GM21360 (cell line): ENCODE results near the gene ZNF337.
A peak's percentile ranks its signal among the peaks of the same experiment; 100 is the strongest.
"Not testable (repeated sequence)": the region's sequence is repeated elsewhere in the genome, so short reads cannot be mapped to it uniquely, and the experiment has no call there.

Source experiments
- ATAC-seq: cut with Tn5 transposase; IDR thresholded peaks from one replicate; pipeline ENCODE4 v1.9.1; 2021; ENCODE audit warnings: mild to moderate bottlenecking, moderate library complexity; ENCODE audit not compliant: unreplicated experiment

ZNF337 gene

GRCh38 chr20:25695532-25696370 is 902 bp downstream of the ZNF337 start:
- ATAC-seq, result no peak

DNA sequence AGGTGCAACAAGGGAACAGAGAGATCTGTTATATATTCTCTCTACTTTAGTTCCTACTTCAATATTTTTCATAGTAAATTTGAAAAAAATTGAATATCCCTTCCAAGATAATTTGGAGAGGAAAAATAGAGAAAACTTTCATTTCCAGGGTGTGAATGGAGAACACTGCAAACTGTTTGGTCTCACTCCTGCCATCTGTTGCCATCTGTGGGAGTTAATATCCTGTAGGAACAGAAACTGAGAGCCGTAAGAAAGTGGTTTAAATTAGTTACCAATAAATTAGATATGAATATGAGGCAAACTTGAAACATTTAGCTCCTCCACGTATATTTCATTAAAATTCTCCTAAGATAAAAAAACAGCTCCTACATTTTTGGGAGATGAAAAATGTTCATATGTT is 4.2 kb downstream of the ZNF337 start:
- ATAC-seq, result no peak

DNA sequence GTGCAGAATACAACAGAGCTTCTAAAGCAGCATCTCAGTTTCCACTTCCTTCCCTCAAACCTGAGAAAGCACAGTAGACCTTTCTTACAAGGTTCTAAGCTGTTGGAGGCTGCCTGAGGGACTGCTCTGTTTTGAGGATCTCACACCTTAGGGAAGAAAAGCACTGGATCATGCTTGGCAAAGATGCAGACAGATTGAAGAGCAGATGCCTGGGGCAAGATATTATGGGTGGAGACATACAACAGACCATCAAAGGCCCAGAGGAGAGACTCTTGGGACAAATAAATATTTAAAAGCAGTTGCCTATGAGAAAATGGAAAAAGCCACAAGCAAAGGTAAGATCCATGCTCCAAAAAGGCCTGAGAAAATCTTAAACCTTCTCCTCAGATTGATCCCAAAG is 6.2 kb downstream of the ZNF337 start:
- ATAC-seq, result no peak

GRCh38 chr20:25686081-25687067 is 10.3 kb downstream of the ZNF337 start:
- peak; percentile 23 for ATAC-seq

DNA sequence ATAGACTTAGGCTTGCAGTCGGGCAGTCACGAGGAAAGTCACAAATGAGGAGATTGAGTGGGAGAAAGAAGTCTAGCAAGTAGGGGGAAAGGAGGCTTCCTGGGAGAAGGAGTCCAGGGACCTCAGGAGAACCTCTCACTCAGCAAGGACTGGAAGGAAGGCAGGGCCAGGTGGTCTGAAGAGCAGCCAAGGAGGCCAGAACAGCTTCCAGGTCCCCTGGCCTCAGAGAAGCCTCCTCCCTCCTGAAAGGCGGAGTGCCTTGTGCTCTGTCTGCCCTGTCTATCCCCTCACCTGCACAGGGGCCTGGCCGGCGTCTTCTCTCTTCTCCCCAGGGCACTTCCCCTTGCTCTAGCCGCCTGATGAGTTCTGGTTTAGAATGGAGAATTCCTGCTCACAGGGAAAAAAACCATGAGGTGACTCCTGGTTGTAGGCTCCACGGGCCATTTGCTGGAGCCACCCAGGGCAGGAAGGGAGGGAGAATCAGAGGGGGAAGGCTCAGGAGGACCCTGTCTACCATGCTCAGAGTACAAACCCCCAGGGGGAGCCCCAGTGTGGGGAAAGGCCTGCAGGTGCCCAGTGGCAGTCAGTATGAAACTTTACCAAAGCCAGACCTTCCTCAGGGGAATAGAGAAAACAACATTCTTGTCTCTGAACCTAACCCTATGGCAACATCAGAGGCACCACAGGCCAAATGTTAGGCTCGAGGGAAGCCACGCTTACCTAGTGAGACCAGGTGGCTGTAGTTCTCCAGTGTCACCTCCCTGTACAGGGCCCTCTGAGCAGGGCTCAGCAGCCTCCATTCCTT is 11.2 kb downstream of the ZNF337 start:
- peak; percentile 82 for ATAC-seq

DNA sequence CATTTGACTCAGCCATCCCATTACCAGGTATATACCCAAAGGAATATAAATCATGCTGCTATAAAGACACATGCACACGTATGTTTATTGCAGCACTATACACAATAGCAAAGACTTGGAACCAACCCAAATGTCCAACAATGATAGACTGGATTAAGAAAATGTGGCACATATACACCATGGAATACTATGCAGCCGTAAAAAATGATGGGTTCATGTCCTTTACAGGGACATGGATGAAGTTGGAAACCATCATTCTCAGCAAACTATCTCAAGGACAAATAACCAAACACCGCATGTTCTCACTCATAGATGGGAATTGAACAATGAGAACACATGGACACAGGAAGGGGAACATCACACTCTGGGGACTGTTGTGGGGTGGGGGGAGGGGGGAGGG is 12.8 kb downstream of the ZNF337 start:
- ATAC-seq, result not testable (repeated sequence)

DNA sequence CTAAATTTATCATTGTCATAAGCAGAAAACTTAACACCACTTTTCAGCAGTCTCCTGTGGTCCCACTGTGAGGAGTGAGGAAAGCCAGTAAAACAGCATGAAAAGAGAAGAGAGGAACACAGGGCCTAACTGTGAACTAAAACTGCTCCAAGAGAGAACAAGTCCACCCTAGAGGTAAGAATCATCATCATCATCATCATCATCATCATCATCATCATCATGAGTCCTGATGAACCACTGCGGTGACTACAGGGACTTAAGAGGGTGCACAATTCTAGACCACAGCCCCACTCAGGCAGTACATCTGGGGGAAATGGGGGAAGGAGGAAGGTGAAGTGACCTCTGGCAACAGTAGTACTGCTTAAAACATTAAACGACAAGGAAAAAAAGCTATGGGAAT is 13.6 kb downstream of the ZNF337 start:
- ATAC-seq, result no peak

DNA sequence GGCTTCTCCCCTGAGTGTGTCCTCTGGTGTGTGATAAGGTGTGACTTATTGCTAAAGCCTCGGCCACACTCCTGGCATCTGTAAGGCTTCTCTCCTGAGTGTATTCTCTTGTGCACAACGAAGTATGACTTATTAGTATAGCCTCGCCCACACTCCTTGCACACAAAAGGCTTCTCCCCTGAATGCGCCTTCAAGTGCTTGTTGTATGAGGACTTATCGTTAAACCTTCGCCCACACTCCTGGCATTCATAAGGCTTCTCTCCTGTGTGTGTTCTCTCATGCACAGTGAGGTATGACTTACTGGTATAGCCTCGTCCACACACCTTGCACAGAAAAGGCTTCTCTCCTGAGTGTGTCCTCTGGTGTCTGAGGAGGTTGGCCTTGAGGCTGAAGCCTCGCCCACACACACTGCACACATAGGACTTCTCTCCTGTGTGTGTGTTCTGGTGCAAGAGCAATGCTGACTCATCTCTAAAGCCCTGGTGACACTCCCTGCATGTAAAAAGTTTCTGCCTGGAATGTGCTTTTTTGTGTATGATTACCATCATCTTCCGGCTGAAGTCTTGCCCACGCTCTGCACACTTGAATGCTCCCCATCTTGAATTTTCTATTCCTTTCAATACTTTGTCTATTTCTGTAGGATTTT is 20.4 kb downstream of the ZNF337 start:
- ATAC-seq, result no peak

- ATAC-seq, result no peak
Measured at GRCh38 chr20:25675161-25675560, 21.5 kb downstream of the ZNF337 start.

- no peak for ATAC-seq
Measured at GRCh38 chr20:25672659-25673235, 23.9 kb downstream of the ZNF337 start.

DNA sequence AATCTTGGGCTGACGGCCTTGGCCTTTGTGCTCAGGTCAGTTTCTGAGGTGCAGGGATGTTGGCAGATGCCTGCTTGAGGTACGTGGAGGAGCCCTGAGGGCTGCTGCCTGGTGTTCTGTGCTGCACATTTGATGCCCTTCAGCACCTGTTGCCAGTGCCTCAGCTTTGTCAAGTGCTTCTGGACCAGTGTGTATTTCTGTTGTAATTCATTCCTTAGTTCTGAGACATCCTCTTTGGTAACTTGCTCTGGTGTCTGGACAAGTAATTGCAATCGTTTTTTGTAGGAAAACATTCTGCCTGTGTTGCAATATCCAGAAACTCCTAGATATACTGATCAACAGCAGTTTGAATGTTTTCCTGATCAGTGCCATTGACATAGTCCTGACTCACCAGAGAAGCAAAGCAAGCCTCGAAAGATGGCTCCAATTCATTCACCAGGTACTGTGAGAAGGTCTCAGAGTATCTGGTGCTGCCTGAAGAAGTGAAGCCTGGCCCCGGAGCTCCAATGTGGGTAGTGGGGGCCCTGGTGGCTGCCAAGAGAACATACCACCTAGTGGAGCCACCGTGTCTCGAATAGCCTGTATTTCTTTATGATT is 26.7 kb downstream of the ZNF337 start:
- no peak for ATAC-seq

DNA sequence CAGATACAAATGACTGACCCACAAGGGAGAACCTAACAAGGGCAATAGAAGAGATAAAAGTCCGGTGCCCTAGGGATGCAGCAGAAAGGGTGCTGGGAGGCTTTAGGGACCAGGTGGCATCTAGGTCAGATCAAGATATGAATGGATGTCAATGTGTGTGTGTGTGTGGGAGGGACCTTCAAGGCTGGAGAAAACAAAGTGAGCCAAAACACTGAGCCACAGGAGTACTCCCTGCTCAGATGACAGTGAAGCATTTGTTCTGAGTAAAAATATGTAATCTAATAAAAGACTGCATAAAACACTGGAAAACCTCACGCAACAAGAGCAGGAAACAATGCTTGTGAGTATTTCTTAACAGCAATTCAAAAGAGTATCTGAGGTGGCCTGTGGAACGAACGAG is 28.2 kb downstream of the ZNF337 start:
- ATAC-seq, result no peak

- no peak for ATAC-seq
Measured at GRCh38 chr20:25659999-25660398, 36.7 kb downstream of the ZNF337 start.

DNA sequence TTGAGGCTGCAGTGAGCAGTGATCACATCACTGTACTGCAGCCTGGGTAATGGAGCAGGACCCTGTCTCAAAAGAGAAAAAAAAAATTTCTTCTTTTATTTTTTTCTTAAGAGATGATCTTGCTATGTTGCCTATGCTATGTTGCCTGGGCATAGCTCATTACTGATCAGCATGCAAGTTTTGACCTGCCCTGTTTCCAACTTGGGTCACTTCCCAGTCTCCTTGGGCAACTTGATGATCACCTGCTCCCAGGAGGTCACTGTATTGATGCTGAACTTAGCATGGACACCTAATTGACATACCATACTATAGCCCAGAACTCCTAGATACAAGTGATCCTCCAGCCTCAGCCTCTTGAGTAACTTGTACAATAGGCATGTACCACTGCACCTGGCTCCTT is 42.2 kb downstream of the ZNF337 start:
- no peak for ATAC-seq

GRCh38 chr20:25652866-25653265 is 43.8 kb downstream of the ZNF337 start:
- not testable (repeated sequence) for ATAC-seq

GRCh38 chr20:25644814-25645213 is 51.8 kb downstream of the ZNF337 start:
- ATAC-seq, result no peak

DNA sequence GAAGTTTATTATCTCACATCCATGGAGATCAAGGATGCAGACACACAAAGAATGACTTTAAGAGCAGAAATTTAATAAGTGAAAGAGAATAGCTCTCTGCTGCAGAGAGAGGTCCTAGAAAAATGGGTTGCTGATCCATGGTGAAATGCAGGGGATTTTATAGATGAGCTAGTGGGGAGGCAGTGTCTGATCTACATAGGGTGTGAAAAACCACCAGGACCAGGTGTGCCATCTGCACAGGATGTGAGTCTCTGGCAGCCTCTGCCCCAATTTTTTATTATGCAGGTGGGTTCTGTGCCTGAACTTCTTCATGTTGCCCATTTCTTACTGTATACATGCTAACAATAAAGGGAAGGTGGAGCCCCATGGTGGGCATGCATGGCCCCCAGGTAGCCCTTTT is 52.9 kb downstream of the ZNF337 start:
- no peak for ATAC-seq

GRCh38 chr20:25637247-25637646 is 59.4 kb downstream of the ZNF337 start:
- ATAC-seq, result no peak

DNA sequence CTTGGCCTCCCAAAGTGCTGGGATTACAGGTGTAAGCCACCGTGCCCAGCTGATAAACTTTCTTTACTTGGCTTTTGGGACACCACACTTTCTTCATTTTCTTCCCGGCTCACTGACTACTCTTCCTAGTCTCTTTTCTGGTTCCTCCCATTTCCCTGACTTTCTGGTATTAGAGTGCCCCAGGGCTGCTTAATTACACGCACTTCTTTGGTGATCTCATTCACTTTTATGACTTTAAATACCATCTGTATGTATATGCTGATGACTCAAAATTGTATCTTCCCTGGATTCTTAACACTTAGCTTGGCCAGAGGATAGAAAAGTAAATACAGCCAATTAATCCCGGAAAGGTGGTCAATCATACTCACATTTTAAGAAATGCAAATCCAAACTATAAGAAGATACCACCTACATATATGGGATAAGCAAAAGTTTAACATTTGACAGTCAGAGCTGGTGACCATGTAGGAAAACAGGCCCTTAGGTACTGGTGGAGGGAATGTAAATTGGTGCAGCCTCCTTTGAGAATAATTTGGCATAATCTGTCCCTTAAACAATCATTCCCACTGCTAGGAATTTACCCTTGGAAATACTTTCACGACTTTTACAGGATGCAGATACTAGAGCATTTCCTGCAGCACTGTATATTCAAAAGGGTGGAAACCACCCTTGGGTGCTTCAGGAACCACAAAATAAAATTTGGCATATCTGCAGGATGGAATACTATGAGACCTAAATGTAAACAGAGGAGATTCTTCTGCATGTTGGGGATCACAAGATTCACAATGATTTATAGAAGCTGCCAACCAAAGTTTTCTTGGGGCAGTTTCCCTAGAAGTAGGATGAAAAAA is 63.5 kb downstream of the ZNF337 start:
- no peak for ATAC-seq
